ENCODE measurements around the gene S100Z. TPM values are rescaled to one million over a fixed set of nuclear protein-coding genes. Genes with fewer than 3 reads are reported as not detected.
A peak's percentile ranks its signal among the peaks of the same experiment; 100 is the strongest.

S100Z gene
- under 1 TPM in 1 of 4 donors, not detected in 3; 0.53 TPM for total RNA-seq

DNA sequence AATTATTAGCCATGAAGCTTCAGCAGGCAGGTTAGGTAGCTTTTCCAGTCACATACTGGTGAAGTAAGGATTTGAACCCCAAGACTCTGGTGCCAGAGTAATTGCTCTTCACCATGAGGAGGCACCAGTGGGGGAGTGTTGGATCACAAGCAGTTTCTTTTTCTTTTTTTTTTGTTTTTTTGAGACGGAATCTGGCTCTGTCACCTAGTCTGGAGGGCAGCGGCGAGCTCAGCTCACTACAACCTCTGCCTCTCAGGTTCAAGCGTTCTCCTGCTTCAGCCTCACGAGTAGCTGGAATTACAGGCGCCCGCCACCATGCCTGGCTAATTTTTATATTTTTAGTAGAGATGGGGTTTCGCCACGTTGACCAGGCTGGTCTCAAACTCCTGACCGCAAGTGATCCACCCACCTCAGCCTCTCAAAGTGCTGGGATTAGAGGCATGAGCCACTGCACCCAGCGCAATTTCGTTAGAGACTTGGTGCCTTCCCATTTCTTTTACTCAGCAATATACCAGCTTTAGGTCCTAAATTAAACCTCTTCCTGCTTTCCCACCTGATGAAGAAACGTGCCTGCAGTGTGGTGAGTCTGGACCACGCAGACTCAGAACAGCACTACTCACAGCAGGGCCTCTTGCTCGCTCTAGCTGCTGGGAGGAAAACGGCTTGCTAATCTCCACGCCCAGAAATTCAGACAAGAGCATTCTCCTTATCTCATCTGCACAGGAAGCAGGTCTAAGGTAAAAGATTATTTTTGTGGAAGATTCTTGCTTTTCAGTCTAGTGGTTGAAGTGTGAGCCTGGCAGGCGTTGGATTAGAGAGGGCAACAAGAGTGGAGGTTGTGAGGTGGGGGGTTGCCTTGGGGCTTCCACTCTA, at the start of gene S100Z:
TSS of gene S100Z (plus strand) at position 596 of the 873 bp plus-strand sequence. CDS start 25,346 bp downstream, outside the sequence.
- Histone ChIP-seq H3K27me3 (peaks cover 0 to 48% (median 0%) of the 10 kb centered on the region in 4 donors), H3K27ac (peak within 1 kb of the TSS in 2 of 4 donors; percentile 25 to 34), H3K4me1 (peaks cover 0 to 12% (median 0%) of the 10 kb centered on the region in 3 donors), H3K4me3 (no peak within 1 kb of the TSS), H3K36me3 (no peaks in the 10 kb centered on the region), H3K9me3 (no peaks in the 10 kb centered on the region)
- intact Hi-C loops (cut with DNase I) = no loop called here
- no peak for DNase-seq
- no peak for TF ChIP-seq POLR2A (IDR thresholded peaks at IDR 0.05)
- TF ChIP-seq, protein P1, sequence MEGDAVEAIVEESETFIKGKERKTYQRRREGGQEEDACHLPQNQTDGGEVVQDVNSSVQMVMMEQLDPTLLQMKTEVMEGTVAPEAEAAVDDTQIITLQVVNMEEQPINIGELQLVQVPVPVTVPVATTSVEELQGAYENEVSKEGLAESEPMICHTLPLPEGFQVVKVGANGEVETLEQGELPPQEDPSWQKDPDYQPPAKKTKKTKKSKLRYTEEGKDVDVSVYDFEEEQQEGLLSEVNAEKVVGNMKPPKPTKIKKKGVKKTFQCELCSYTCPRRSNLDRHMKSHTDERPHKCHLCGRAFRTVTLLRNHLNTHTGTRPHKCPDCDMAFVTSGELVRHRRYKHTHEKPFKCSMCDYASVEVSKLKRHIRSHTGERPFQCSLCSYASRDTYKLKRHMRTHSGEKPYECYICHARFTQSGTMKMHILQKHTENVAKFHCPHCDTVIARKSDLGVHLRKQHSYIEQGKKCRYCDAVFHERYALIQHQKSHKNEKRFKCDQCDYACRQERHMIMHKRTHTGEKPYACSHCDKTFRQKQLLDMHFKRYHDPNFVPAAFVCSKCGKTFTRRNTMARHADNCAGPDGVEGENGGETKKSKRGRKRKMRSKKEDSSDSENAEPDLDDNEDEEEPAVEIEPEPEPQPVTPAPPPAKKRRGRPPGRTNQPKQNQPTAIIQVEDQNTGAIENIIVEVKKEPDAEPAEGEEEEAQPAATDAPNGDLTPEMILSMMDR (IDR thresholded peaks at IDR 0.05) = no peak
- WGBS, 2 donors = 73 to 76% methylated on average over 15 to 18 of the region's 18 CpGs

DNA sequence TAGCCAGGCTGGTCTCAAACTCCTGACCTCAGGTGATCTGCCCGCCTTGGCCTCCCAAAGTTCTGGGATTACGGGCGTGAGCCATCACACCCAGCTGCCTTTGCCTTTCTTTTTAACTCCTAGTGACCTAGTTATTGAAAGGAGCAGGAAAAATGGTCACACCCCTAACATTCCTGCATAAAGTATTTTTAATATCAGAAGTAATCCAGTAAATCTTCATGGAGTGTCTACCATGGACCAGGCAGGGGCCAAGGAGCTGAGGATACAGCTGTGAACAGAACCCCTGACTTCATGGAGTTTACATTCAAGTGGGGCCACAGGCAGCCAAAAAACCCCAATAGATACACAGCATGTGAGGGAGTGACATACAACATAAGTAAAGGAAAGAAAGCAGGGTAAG, 49.2 kb upstream of the S100Z start:
- intact Hi-C loops (cut with DNase I) = no loop called here
- peaks cover 0 to 6% (median 6%) of the 10 kb centered on the region in 3 donors for H3K4me1 ChIP-seq
- no peak overlapping the region for H3K4me3 ChIP-seq
- no peaks in the 10 kb centered on the region for H3K36me3 ChIP-seq
- H3K9me3 ChIP-seq = no peaks in the 10 kb centered on the region
- no peak for DNase-seq
- H3K27ac ChIP-seq = no peak overlapping the region
- 66 to 100% methylated on average over 3 of the region's 3 CpGs for WGBS, 2 donors
- TF ChIP-seq POLR2A (IDR thresholded peaks at IDR 0.05) = no peak
- TF ChIP-seq, protein P1 (IDR thresholded peaks at IDR 0.05) = no peak
- H3K27me3 ChIP-seq = no peaks in the 10 kb centered on the region

DNA sequence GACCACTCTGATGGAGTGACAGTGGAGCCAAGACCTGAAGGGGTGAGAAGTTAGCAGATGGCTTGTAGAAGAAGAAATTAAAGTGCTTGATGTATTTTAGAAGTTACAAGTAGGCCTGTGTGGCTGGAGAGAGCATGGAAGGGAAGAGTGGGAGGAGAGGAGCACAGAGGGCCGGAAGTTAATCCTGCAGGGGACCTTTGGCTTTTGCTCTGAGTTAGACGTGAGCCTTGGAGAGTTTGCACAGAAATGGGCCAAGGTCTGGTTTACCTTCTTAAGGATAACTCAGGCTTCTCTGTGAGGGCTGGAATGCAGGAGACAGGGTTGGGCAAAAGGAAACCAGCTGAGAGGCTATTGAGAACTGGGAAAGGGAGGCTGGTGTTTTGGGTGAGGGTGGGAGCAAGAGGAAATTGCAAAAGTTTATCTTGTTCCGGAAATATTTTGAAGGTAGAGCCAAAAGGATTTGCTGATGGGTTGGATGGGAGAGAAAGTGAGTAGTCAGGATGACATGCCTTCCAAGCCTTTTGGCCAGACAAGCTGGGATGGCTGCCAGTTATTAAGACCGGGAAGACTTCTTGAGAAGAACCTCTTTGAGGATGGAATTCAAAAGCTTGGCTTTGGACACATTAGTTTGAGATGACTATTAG, 48.5 kb upstream of the S100Z start:
- H3K27ac ChIP-seq = no peak overlapping the region
- no peaks in the 10 kb centered on the region for H3K36me3 ChIP-seq
- TF ChIP-seq, protein P1 (IDR thresholded peaks at IDR 0.05) = no peak
- no peak for TF ChIP-seq POLR2A (IDR thresholded peaks at IDR 0.05)
- H3K9me3 ChIP-seq = no peaks in the 10 kb centered on the region
- DNase-seq = no peak
- no peaks in the 10 kb centered on the region for H3K27me3 ChIP-seq
- intact Hi-C loops (cut with DNase I) = no loop called here
- no peak overlapping the region for H3K4me3 ChIP-seq
- H3K4me1 ChIP-seq = peaks cover 0 to 13% (median 8%) of the 10 kb centered on the region in 3 donors
- WGBS, 2 donors = 35 to 37% methylated on average over 4 of the region's 4 CpGs

DNA sequence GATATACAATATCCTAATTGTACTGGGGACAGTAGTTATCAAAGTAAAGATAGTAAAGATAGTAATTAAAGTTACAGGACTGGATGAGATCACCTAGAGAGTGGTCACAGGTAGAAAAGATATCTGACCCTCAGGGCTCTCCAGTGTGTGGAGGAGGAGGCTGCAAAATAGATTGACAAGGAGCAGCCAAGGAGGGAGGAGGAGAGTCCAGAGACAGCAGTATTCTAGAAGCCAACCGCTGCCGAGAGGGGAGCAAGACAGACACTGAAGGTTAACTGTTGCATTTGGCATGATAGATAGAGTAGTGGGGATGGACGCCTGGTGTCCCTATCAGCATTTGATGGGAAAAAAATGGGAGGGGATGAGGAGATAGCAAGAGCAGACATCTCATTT, 48.0 kb upstream of the S100Z start:
- H3K27me3 ChIP-seq = no peaks in the 10 kb centered on the region
- 82 to 87% methylated on average over 3 of the region's 3 CpGs for WGBS, 2 donors
- TF ChIP-seq, protein P1 (IDR thresholded peaks at IDR 0.05) = no peak
- no peak for TF ChIP-seq POLR2A (IDR thresholded peaks at IDR 0.05)
- intact Hi-C loops (cut with DNase I) = no loop called here
- H3K4me3 ChIP-seq = no peak overlapping the region
- H3K27ac ChIP-seq = no peak overlapping the region
- no peaks in the 10 kb centered on the region for H3K9me3 ChIP-seq
- DNase-seq = no peak
- peaks cover 0 to 16% (median 8%) of the 10 kb centered on the region in 3 donors for H3K4me1 ChIP-seq
- H3K36me3 ChIP-seq = no peaks in the 10 kb centered on the region

DNA sequence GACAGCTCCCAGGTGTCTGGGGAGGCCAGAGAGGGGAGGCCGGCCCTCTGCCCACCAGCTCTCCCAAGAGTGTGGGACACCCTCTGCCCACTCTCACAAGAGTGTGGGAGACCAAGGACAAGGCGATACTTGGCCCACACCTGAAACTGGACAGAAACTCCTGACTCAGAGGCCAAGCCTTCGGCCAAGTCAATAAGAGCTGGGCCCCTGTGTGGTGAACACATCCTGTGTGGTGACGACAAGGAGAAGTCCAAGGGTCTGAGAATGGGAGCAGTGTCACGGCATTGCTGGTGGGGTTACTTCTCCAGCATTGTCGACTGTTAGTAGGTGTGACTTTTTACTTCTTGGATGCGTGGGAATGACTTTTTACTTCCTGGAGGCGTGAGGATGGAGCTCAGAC, 45.5 kb upstream of the S100Z start:
- Histone ChIP-seq H3K4me1 (peaks cover 10 to 40% (median 12%) of the 10 kb centered on the region in 3 donors), H3K36me3 (no peaks in the 10 kb centered on the region), H3K27me3 (no peaks in the 10 kb centered on the region), H3K4me3 (no peak overlapping the region), H3K9me3 (no peaks in the 10 kb centered on the region), H3K27ac (no peak overlapping the region)
- WGBS, 2 donors = 84 to 93% methylated on average over 6 to 7 of the region's 8 CpGs
- intact Hi-C loops (cut with DNase I) = no loop called here
- TF ChIP-seq, protein P1 (IDR thresholded peaks at IDR 0.05) = no peak
- no peak for TF ChIP-seq POLR2A (IDR thresholded peaks at IDR 0.05)
- no peak for DNase-seq
